HepG2 (cell line): Measurements from ENCODE around the gene CHST11. TPM values are rescaled to one million over a fixed set of nuclear protein-coding genes. Genes with fewer than 3 reads are reported as not detected.
A peak's percentile ranks its signal among the peaks of the same experiment; 100 is the strongest.

ENCODE experiments used
- ATAC-seq: fragments of 200-7000 bp; cut with Tn5 transposase; 3 replicates; pipeline ENCODE4 v1.9.1; 2020; ENCODE audit warnings: mild to moderate bottlenecking, moderate library complexity
- BruUV-seq: library from RNA; stranded (reverse); fragments of 400-500 nt; replicated peaks from 2 replicates; lab custom pipeline; 2021; lab: Mats Ljungman, UMichigan
- CTCF ChIA-PET: fragments of 300-600 bp; formaldehyde crosslinking; extraction: SDS; loops from one replicate; lab custom pipeline; 2021; ENCODE audit warnings: low total read pairs, inconsistent platforms, low intra/inter-chr PET ratio; lab: Yijun Ruan, JAX
- POLR2A ChIA-PET: fragments of 350-600 bp; sonication (Branson Sonifier 250); formaldehyde crosslinking; loops from one replicate; lab custom pipeline; 2020; ENCODE audit warnings: antibody characterized with exemption, inconsistent platforms; lab: Yijun Ruan, JAX
- DNase-seq: peaks from one replicate; pipeline ENCODE4 v3.0.0-alpha.2; 2015; ENCODE audit warnings: low spot score
- FAIRE-seq: peaks from 3 replicates; lab custom pipeline; 2011; peaks lifted over from hg19 to GRCh38; lab: Jason Lieb, UNC
- H2AFZ ChIP-seq: one replicate; pipeline ENCODE4 v1.6.1; 2011; ENCODE audit warnings: low read length, inconsistent platforms
- H3K27ac ChIP-seq: fragments of 300-600 bp; 3 replicates; pipeline ENCODE4 v1.8.0; 2011; ENCODE audit warnings: mixed run types, mild to moderate bottlenecking, mixed read lengths, low read length, inconsistent platforms; ENCODE audit not compliant: insufficient read depth; ENCODE audit errors: extremely low read length
- H3K27me3 ChIP-seq, 2 experiments: fragments of 200-600 bp in 1 of 2; 2 replicates in 1 of 2; 3 replicates in 1 of 2; pipeline versions ENCODE4 v1.6.0 to v1.8.0; 2011; ENCODE audit warnings: low read length in 2 of 2, mild to moderate bottlenecking in 2 of 2, moderate library complexity in 2 of 2, inconsistent platforms in 1 of 2; ENCODE audit not compliant: insufficient read depth in 2 of 2, control insufficient read depth in 1 of 2
- H3K36me3 ChIP-seq, 2 experiments: fragments of 200-600 bp in 1 of 2; replicated peaks in 1 of 2; 2 replicates in 1 of 2; 3 replicates in 1 of 2; pipeline versions ENCODE4 v1.5.1 to v1.8.0; 2011; ENCODE audit warnings: low read length in 2 of 2, inconsistent platforms in 1 of 2; ENCODE audit not compliant: insufficient read depth in 2 of 2, control insufficient read depth in 1 of 2
- H3K4me1 ChIP-seq: 2 replicates; pipeline ENCODE4 v1.5.1; 2012; ENCODE audit warnings: low read length, inconsistent platforms; ENCODE audit not compliant: insufficient read depth
- H3K4me2 ChIP-seq: 2 replicates; pipeline ENCODE4 v1.6.0; 2011; ENCODE audit warnings: low read depth, low read length, inconsistent platforms
- H3K4me3 ChIP-seq, 3 experiments: fragments of 200-600 bp in 1 of 3; sonication (generic), shearing (Covaris generic) in 1 of 3; replicated peaks in 1 of 3; 2 replicates each; pipeline ENCODE4 v1.5.1; 2011 to 2016; ENCODE audit warnings: low read length in 3 of 3, inconsistent platforms in 2 of 3, low read depth in 2 of 3, mild to moderate bottlenecking in 2 of 3, control low read depth in 1 of 3, mixed read lengths in 1 of 3; ENCODE audit not compliant: insufficient read depth in 1 of 3
- H3K79me2 ChIP-seq: one replicate; pipeline ENCODE4 v1.6.1; 2011; ENCODE audit warnings: low read length, inconsistent platforms; ENCODE audit not compliant: insufficient read depth
- H3K9ac ChIP-seq: 2 replicates; pipeline ENCODE4 v1.6.0; 2011; ENCODE audit warnings: mild to moderate bottlenecking, low read depth, low read length, inconsistent platforms; ENCODE audit not compliant: insufficient read depth
- H3K9me3 ChIP-seq: 2 replicates; pipeline ENCODE4 v1.5.1; 2012; ENCODE audit warnings: mild to moderate bottlenecking, low read length
- H4K20me1 ChIP-seq: 2 replicates; pipeline ENCODE4 v1.6.0; 2011; ENCODE audit warnings: inconsistent platforms, mild to moderate bottlenecking, low read length, moderate library complexity; ENCODE audit not compliant: insufficient read depth
- ZNF549 ChIP-seq: sonication (generic); formaldehyde crosslinking; IDR thresholded peaks from 2 replicates; pipeline ENCODE4 v1.5.0; 2020; ENCODE audit warnings: missing genetic modification reagents
- WGBS: methylation state at CpG from one replicate; pipeline ENCODE4 v1.1.6; 2017; ENCODE audit warnings: low lambda C conversion rate; 5-methylcytosine and 5-hydroxymethylcytosine counted together
- in situ Hi-C: cut with HindIII; loops from 2 replicates; pipeline ENCODE4 v1.10.0; 2017; ENCODE audit warnings: low pct_unique_long_range_greater_than_20kb; ENCODE audit not compliant: extremely low pct_ligation_motif_present
- intact Hi-C: fragments of 100-400 bp; cut with micrococcal nuclease; formaldehyde crosslinking; loops from one replicate; pipeline ENCODE4 v1.10.0; 2022; ENCODE audit not compliant: unreplicated experiment
- polyA plus RNA-seq, 8 experiments: library from polyadenylated mRNA; depleted of rRNA in 3 of 8; stranded (reverse) in 7 of 8; unstranded in 1 of 8; fragments of >200 nt; fragmentation: Illumina TruSeq in 4 of 8; extraction: Trizol in 4 of 8; gene quantifications; 2 replicates each; pipeline versions ENCODE4 v1.2.1 to v1.2.3, GENCODE V29; 2011 to 2016; ENCODE audit warnings: low read depth in 4 of 8, missing spikeins in 1 of 8, mixed read lengths in 1 of 8; ENCODE audit not compliant: insufficient read depth in 1 of 8
- total RNA-seq, 5 experiments: library from RNA; depleted of rRNA; stranded (reverse); fragments of >200 nt; fragmentation: Illumina TruSeq; extraction: Trizol; gene quantifications; 2 replicates each; pipeline ENCODE4 v1.2.3, GENCODE V29; 2016; ENCODE audit warnings: low read depth in 1 of 5
- TF ChIP-seq, protein P1 (sequence below): sonication (generic); formaldehyde crosslinking; IDR thresholded peaks from 2 replicates; pipeline ENCODE4 v1.5.0; 2020; ENCODE audit warnings: mild to moderate bottlenecking, missing genetic modification reagents, moderate library complexity

The CHST11 gene
- total and polyA plus RNA-seq, 2 of the 13 experiments (the other 11 are each of a cell fraction or from before 2014, with no cell fraction given) = 0.15 TPM; not detected in 1

DNA sequence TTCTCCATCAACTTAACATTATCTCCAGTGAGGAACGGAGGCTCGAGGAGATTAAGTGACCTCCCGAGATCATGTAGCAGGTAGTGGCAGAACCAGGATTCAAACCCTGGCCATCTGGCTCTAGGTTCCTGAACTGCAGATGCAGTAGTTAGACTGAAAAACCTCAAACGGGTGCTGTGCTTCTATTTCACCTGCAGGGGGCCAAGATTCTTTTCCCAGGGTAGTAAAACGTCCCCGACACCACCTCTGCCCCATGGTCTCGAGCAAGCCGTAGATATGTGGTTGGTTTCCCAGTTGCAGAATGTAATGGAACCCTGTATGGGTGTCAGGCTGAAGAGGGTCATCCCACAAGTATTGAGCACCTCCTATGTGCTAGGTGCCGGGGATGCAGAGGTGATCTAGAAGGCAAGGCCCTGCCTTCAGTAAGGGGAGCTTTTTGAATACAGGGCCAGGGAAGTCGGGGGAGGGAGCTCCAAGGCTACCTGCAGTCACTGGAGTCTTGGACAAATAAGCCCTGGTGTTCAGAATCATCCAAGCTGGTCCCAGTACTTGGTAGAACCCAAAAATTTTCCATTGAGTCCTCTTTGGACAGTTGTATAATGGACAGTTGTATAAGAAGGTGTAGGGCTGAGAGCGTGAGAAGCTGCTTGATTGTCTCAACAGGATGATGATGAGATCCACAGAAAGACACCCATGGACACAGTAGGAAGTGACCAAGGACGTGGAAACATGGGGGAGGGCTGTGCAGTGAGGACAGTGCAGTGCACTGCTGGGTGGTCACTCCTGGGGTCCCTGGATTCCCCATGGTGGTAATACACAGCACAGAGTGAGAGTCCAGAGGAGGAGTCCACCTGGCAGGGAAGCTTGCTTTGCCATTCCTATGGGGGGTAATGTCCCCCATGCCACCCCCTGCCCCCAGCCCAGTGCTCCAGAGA, 197.2 kb downstream of the CHST11 start:
- no TSS peak for BruUV-seq
- Histone ChIP-seq H3K4me3 (no peak overlapping the region), H3K4me2 (no peak overlapping the region), H3K9ac (no peak overlapping the region), H3K4me1 (no peaks in the 10 kb centered on the region), H3K9me3 (no peaks in the 10 kb centered on the region), H2AFZ (no peak overlapping the region)
- in situ Hi-C loops = no loop called here
- CTCF ChIA-PET = interaction anchor here (1.3 kb wide), 1 partner anchor 399 kb away, joined by 3 read pairs; no protein-coding TSS in a partner anchor
- FAIRE-seq (no peak), ATAC-seq (peak; percentile 76; the same call in 2 of the 3 replicates)
- no peak for TF ChIP-seq ZNF549 (CRISPR knock-in tag)
- TF ChIP-seq, protein P1, sequence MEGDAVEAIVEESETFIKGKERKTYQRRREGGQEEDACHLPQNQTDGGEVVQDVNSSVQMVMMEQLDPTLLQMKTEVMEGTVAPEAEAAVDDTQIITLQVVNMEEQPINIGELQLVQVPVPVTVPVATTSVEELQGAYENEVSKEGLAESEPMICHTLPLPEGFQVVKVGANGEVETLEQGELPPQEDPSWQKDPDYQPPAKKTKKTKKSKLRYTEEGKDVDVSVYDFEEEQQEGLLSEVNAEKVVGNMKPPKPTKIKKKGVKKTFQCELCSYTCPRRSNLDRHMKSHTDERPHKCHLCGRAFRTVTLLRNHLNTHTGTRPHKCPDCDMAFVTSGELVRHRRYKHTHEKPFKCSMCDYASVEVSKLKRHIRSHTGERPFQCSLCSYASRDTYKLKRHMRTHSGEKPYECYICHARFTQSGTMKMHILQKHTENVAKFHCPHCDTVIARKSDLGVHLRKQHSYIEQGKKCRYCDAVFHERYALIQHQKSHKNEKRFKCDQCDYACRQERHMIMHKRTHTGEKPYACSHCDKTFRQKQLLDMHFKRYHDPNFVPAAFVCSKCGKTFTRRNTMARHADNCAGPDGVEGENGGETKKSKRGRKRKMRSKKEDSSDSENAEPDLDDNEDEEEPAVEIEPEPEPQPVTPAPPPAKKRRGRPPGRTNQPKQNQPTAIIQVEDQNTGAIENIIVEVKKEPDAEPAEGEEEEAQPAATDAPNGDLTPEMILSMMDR (CRISPR knock-in tag) = peak; percentile 47
- TF ChIP-seq, all 625 proteins: peak for 1
- DNase-seq = peak; percentile 13
- WGBS = 9% methylated on average over 11 of the region's 12 CpGs
- Histone ChIP-seq H3K79me2 (no peaks in the 10 kb centered on the region), H3K27me3 (peaks cover 2 to 44% of the 10 kb centered on the region in 2 experiments; a peak in 4 of 5 replicates), H4K20me1 (no peaks in the 10 kb centered on the region), H3K27ac (no peak overlapping the region), H3K36me3 (no peaks in the 10 kb centered on the region)
- POLR2A ChIA-PET = no interaction called here
- intact Hi-C loops = no loop called here
